ENCODE results near the gene SULT2B1. TPM values are rescaled to one million over a fixed set of nuclear protein-coding genes. Genes with fewer than 3 reads are reported as not detected.
"Not testable (repeated sequence)": the region's sequence is repeated elsewhere in the genome, so short reads cannot be mapped to it uniquely, and the experiment has no call there.

SULT2B1 gene
- total RNA-seq, 2 donors from 2014 or later: 0.87 to 0.89 TPM

- no peak for DNase-seq
- ATAC-seq: no peak
- intact Hi-C loops (cut with DNase I, micrococcal nuclease): no loop called here
These were observed 75.9 kb downstream of the SULT2B1 start for GRCh38 chr19:48627865-48628314.

GRCh38 chr19:48628486-48629296, 76.7 kb downstream of the SULT2B1 start:
- intact Hi-C loops (cut with DNase I, micrococcal nuclease): no loop called here
- ATAC-seq (no peak), DNase-seq (peak in 1 of 2 donors; percentile 36)

- DNase-seq: no peak
- no peak for ATAC-seq
These were observed 77.3 kb downstream of the SULT2B1 start for GRCh38 chr19:48629297-48629598.

DNA sequence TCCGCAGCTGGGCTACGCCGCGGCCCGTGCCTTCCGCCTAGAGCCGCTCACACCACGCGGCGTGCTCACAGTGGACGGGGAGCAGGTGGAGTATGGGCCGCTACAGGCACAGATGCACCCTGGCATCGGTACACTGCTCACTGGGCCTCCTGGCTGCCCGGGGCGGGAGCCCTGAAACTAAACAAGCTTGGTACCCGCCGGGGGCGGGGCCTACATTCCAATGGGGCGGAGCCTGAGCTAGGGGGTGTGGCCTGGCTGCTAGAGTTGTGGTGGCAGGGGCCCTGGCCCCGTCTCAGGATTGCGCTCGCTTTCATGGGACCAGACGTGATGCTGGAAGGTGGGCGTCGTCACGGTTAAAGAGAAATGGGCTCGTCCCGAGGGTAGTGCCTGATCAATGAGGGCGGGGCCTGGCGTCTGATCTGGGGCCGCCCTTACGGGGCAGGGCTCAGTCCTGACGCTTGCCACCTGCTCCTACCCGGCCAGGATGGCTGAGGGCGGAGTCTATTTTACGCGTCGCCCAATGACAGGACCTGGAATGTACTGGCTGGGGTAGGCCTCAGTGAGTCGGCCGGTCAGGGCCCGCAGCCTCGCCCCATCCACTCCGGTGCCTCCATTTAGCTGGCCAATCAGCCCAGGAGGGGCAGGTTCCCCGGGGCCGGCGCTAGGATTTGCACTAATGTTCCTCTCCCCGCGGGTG, 77.8 kb downstream of the SULT2B1 start:
- DNase-seq (peak; percentile 88 to 93), ATAC-seq (peak; percentile 60)
- intact Hi-C loops (cut with DNase I, micrococcal nuclease): no loop called here

More at GRCh38 chr19:48629297-48629598, 77.3 kb downstream of the SULT2B1 start:
- intact Hi-C loops (cut with DNase I, micrococcal nuclease): no loop called here

GRCh38 chr19:48630296-48631063, 78.5 kb downstream of the SULT2B1 start:
- DNase-seq (peak; percentile 72 to 81), ATAC-seq (peak; percentile 17)
- intact Hi-C loops (cut with DNase I, micrococcal nuclease): no loop called here

- ATAC-seq: no peak
- intact Hi-C loops (cut with DNase I, micrococcal nuclease): no loop called here
- DNase-seq: no peak
These were observed 79.3 kb downstream of the SULT2B1 start for GRCh38 chr19:48631225-48631624.

DNA sequence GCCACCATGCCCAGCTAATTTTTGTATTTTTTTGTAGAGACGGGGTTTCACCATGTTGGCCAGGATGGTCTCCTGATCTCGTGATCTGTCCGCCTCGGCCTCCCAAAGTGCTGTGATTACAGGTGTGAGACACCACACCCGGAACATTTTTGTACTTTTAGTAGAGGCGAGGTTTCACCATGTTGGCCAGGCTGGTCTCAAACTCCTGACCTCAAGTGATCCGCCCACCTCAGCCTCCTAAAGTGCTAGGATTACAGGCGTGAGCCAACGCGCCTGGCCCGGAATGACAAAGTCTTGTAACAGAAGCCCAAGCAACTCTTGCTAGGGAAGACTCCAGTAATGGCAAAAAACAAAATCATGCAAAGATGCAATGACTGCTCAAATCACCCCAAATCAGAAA, 80.3 kb downstream of the SULT2B1 start:
- ATAC-seq; intact Hi-C loops (cut with DNase I, micrococcal nuclease); DNase-seq: not testable (repeated sequence)

DNA sequence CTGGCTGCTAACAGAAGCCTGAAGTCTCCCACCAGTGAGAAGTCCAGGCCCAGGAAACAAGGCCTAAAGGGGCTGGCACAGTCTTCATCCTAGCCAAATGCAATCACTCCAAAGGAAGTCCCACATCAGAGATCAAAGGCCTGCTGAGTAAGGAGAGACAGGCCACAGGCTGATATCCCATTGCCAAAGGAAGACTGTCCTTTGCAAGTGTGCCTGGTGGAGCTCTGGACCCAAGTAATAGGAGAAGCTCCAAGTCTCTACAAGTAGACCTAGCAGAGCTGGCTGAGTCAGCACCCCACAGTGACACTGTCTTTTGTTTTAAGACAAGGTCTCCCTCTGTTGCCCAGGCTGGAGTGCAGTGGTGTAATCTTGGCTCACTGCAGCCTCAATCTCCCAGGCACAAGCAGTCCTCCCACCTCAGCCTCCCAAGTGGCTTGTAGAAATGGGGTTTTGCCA, 80.7 kb downstream of the SULT2B1 start:
- ATAC-seq (no peak), DNase-seq (no peak)
- intact Hi-C loops (cut with DNase I, micrococcal nuclease): no loop called here

DNA sequence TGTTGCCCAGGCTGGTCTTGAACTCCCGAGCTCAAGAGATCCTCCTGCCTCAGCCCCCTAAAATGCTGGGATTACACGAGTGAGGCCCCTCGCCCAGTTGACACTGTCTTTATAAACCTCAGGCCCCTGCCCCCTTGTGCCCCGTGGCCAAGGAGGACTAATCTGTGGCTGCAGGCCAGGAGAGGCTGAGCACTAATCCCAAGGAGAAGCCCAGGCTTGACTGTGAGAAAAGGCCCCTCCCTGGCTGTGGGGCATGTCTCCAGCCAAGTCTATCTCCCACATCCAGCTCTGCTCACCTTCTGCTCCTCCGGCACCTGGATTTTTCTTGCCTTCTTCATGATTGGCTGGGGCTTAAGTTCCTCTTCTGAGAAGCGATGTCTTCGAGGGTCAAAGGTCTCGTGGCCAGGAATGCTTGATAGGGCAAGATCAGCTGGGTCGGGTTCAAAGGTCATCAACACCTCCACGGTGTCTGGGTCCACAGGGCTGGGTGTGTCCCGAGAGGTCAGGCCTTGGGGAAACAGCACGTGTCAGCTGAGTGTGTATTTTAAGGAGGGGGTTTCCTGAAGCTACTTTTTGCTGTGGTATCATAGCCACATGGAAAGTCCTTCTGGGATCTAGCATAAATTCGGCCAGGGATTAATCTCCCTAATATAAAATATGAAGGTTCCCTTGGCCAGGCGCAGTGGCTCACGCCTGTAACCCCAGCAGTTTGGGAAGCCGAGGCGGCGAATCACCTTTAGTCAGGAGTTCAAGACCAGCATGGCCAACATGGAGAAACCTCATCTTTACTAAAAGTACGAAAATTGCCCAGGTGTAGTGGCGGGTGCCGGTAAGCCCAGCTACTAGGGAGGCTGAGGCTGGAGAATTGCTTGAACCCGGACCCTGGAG, 81.4 kb downstream of the SULT2B1 start:
- peak; percentile 65 to 86 for DNase-seq
- peak; percentile 7 for ATAC-seq
- intact Hi-C loops (cut with DNase I, micrococcal nuclease): no loop called here

GRCh38 chr19:48634036-48634342, 82.0 kb downstream of the SULT2B1 start:
- ATAC-seq (no peak), DNase-seq (no peak)
- intact Hi-C loops (cut with DNase I, micrococcal nuclease): no loop called here

GRCh38 chr19:48634424-48635262, 82.7 kb downstream of the SULT2B1 start:
- DNase-seq (peak; percentile 98), ATAC-seq (peak; percentile 49)
- intact Hi-C loops (cut with DNase I, micrococcal nuclease): no loop called here

DNA sequence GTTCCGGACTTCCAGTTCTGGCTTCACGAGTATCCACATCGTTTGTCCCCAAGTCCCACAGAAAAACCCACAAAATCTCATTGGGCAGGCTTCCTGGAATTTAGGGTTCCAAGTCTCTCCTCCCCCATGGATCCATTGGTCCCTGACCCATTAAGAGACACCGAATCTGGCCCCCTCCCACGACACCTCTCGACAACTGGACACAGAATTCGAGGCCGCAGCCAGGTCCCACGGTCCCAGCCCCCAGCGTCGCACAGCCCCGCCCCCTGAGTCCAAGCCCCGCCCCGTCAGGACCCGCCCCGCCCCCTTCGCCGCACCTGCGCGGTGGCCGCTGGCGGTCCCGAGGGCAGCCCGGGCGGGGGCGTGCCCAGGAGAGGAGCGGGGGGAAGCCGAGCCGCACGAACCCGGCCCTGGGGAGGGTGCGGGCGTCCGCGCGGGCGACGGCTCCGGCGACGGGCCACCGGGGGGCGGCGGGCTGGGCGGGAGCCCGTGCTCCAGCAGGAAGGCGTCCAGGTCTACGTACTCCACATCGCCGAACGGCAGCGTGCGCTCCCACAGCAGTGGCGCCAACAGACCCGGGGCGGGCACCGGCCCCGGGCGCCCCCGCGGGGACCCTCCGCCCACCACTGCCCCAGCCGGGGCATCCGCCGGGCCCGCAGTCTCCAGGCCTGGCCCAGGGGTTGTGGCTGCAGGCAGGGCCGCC, 83.4 kb downstream of the SULT2B1 start:
- intact Hi-C loops (cut with DNase I, micrococcal nuclease): no loop called here
- peak; percentile 79 to 80 for DNase-seq
- ATAC-seq: peak; percentile 45

- DNase-seq (peak; percentile 74 to 76), ATAC-seq (no peak)
- intact Hi-C loops (cut with DNase I, micrococcal nuclease): no loop called here
These were observed 84.2 kb downstream of the SULT2B1 start for GRCh38 chr19:48635966-48636858.

- intact Hi-C loops (cut with DNase I, micrococcal nuclease): no loop called here
- peak in 1 of 2 donors; percentile 65 for DNase-seq
These were observed 85.0 kb downstream of the SULT2B1 start, which contains the start of gene DBP for GRCh38 chr19:48636859-48637448. DBP (minus strand) TSS chr19:48637379; CDS start chr19:48636994, 385 bp downstream.

GRCh38 chr19:48637449-48637947, 85.5 kb downstream of the SULT2B1 start:
- peak; percentile 99 to 100 for DNase-seq
- ATAC-seq: peak; percentile 61
- intact Hi-C loops (cut with DNase I, micrococcal nuclease): no loop called here

More at GRCh38 chr19:48636859-48637448, 85.0 kb downstream of the SULT2B1 start, which contains the start of gene DBP:
- peak; percentile 8 for ATAC-seq
